ENCODE measurements around the gene ORC3.

GRCh38 chr6:87714093-87714842 lies 124.3 kb downstream of the ORC3 start:
- TF ChIP-seq, protein P1, sequence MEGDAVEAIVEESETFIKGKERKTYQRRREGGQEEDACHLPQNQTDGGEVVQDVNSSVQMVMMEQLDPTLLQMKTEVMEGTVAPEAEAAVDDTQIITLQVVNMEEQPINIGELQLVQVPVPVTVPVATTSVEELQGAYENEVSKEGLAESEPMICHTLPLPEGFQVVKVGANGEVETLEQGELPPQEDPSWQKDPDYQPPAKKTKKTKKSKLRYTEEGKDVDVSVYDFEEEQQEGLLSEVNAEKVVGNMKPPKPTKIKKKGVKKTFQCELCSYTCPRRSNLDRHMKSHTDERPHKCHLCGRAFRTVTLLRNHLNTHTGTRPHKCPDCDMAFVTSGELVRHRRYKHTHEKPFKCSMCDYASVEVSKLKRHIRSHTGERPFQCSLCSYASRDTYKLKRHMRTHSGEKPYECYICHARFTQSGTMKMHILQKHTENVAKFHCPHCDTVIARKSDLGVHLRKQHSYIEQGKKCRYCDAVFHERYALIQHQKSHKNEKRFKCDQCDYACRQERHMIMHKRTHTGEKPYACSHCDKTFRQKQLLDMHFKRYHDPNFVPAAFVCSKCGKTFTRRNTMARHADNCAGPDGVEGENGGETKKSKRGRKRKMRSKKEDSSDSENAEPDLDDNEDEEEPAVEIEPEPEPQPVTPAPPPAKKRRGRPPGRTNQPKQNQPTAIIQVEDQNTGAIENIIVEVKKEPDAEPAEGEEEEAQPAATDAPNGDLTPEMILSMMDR (IDR thresholded peaks at IDR 0.05) = no peak
- TF ChIP-seq POLR2A (IDR thresholded peaks at IDR 0.05) = no peak

Measured in Peyer's patch (tissue), 4 donors.